ENCODE results near the gene NLRC3.
A peak's percentile ranks its signal among the peaks of the same experiment; 100 is the strongest.
"Not testable (repeated sequence)": the region's sequence is repeated elsewhere in the genome, so short reads cannot be mapped to it uniquely, and the experiment has no call there.

Gene NLRC3

GRCh38 chr16:3511286-3512180, 65.7 kb downstream of the NLRC3 start:
- DNase-seq = no peak

GRCh38 chr16:3510416-3510815, 66.8 kb downstream of the NLRC3 start:
- DNase-seq = no peak

- DNase-seq = peak; percentile 56 to 61
Observed at GRCh38 chr16:3509470-3509928, 67.7 kb downstream of the NLRC3 start.

GRCh38 chr16:3508736-3509135, 68.5 kb downstream of the NLRC3 start:
- no peak for DNase-seq

- peak; percentile 46 to 52 for DNase-seq
Observed at GRCh38 chr16:3503523-3503922, 73.7 kb downstream of the NLRC3 start.

GRCh38 chr16:3501783-3502400, 75.3 kb downstream of the NLRC3 start:
- no peak for DNase-seq

GRCh38 chr16:3501412-3501761, 75.8 kb downstream of the NLRC3 start:
- DNase-seq = not testable (repeated sequence)

- DNase-seq = no peak
Observed at GRCh38 chr16:3498988-3499387, 78.2 kb downstream of the NLRC3 start.

GRCh38 chr16:3497771-3498170, 79.4 kb downstream of the NLRC3 start:
- no peak for DNase-seq

GRCh38 chr16:3496386-3496785, 80.8 kb downstream of the NLRC3 start:
- no peak for DNase-seq

GRCh38 chr16:3495176-3495575, 82.0 kb downstream of the NLRC3 start, which contains the start of gene C16orf90:
Gene C16orf90, minus strand, starts transcription at chr16:3495489. Its CDS starts 68 bp downstream, at chr16:3495421.
- no peak for DNase-seq

GRCh38 chr16:3494386-3494973, 82.7 kb downstream of the NLRC3 start:
- no peak for DNase-seq

GRCh38 chr16:3492356-3492755, 84.8 kb downstream of the NLRC3 start:
- no peak for DNase-seq

GRCh38 chr16:3490911-3491629, 86.1 kb downstream of the NLRC3 start:
- no peak for DNase-seq
